Glomerular visceral epithelial cell (primary cell): ENCODE data around the gene GPX4.

Experiments
- DNase-seq: peaks from one replicate; pipeline ENCODE4 v3.0.0-alpha.2; 2016; ENCODE audit errors: extremely low spot score

The GPX4 gene

DNA sequence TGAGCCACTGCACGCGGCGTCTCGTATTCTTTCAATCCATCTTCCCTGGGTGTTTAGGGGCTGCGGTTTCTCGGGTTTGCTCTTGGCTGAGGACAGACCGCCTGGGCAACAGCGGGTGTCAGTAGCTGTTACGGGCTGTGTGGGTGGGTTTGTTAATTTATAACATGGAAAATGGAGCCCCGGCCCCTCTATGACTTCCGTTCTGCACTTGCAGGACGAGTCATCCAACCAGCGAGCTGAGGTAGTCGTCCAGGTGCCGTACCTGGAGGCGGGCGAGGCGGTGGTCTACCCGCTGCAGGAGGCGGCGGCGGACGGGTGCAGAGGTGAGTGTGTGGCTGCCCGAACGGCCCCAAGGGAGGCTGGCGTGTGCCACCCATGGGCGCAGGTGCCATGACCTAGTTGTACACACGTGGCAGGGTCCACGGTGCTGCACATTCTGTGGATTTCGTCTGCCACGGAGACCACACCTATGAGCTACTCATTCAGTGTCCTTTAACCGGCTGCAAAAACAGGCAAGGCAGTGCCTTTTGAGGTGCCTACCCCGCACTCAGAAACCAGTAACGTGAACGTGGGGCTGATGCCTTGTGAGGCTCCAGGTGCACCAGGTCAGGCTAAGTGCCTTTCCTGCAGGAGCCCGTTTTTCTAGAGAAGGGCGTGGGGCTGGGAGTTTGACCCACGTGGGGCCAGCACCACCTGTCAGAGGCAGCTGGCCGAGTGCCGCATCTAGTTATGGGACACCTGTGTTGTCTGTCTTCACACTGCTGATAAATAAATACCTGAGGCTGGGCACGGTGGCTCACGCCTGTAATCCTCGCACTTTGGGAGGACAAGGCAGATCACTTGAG is 19.5 kb upstream of the GPX4 start:
- peak; percentile 68 for DNase-seq

DNA sequence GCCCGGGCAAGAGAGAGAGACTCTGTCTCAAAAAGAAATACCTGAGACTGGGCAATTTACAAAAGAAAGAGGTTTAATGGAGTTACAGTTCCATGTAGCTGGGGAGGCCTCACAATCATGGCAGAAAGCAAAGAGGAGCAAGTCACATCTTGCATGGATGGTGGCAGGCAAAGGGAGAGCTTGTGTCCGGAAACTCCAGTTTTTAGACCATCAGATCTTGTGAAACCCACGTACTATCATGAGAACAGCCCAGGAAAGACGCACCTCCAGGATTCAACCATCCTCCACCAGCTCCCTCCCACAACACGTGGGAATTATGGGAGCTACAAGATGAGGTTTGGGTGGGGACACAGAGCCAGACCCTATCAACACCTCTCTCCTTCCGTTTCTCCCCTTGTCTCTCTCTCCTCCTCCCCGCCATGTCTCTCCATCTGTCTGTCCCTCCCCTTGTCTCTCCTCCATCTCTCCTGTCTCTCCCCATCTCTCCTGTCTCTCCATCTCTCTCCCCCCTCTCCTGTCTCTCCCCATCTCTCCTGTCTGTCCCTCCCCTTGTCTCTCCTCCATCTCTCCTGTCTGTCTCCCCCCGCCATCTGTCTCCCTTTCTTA is 18.6 kb upstream of the GPX4 start:
- no peak for DNase-seq

- DNase-seq, result no peak
These were observed 17.9 kb upstream of the GPX4 start for GRCh38 chr19:1085676-1086442.

- DNase-seq, result no peak
These were observed 17.2 kb upstream of the GPX4 start for GRCh38 chr19:1086613-1087012.

- no peak for DNase-seq
These were observed 15.9 kb upstream of the GPX4 start for GRCh38 chr19:1087813-1088415.

DNA sequence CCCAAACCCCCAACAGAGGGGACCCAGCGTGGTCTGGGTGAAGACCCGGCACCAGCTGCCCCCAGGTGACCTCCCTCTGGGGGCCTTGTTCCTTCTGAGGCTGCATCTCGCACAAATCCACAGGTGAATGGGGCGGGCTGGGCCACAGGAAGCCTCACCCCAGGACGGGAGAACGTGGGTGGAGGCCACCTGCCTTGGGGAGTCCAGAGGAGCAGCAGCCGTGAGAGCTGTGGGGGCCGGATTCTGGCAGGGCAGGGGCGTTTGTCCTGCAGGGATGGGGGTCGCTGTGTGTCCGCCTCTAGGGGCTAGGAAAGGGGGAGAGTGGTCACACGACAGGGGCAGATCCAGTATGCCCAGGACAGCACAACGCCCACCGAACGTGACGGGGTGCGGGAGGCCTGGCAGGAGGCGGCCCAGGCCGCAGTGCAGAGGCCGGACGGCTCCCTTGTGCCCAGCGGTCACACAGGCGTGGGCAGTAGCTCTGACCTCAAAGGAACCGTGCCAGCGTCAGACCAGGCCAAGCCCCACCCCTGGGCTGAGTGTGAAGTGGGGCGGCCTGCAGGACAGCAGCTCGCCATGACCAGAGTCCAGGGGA is 15.3 kb upstream of the GPX4 start:
- DNase-seq, result no peak

DNA sequence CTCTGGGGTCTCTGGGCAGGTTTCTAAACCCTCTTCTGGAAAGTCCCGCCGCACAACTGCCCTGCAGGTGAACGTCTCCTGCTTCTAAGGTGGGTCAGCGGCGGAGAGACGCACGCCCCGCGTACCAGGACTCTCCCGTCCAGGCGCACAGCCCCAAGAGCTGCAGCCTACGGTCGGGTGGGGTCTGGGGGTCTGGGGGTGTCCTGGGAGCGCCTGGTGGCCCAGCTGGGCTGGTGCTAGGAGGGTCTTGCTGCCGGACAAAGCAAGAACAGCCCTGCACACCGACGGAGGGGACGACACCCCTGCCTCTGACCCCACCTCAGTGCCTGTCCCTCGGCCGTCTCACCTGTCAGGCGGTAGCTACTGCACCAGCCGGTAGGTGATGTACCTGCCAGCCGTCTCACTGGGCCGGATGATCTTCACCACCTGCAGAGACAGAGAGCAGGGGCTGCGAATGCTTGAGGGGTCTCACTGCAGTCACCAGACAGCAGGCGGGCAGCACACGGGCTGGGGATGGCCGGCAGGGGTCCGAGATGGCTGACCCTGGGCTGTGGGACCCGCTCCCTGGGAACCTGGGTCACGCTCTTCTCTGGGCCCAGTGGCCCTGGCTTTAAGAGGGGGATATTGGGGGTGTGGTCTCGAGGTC is 14.5 kb upstream of the GPX4 start:
- no peak for DNase-seq

DNA sequence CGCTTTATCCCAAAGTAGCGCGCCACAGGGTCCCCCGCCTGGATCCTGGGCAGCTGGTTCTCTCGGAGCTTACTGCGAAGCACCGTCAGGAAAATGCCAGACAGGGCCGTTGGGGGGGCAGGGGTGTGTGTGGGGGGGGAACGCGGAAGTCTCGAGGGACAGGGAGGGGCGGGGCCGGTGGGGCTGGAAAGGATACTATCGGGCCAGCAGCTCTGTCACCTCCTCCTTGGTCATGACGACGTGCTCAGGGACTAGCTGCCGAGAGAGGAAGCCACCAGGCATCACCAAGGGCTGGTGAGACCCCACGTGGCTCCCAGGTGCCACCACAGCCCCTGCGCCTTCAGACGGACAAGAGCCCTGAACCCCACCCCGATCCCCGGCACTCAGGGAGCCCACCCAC is 13.9 kb upstream of the GPX4 start:
- DNase-seq, result no peak

DNA sequence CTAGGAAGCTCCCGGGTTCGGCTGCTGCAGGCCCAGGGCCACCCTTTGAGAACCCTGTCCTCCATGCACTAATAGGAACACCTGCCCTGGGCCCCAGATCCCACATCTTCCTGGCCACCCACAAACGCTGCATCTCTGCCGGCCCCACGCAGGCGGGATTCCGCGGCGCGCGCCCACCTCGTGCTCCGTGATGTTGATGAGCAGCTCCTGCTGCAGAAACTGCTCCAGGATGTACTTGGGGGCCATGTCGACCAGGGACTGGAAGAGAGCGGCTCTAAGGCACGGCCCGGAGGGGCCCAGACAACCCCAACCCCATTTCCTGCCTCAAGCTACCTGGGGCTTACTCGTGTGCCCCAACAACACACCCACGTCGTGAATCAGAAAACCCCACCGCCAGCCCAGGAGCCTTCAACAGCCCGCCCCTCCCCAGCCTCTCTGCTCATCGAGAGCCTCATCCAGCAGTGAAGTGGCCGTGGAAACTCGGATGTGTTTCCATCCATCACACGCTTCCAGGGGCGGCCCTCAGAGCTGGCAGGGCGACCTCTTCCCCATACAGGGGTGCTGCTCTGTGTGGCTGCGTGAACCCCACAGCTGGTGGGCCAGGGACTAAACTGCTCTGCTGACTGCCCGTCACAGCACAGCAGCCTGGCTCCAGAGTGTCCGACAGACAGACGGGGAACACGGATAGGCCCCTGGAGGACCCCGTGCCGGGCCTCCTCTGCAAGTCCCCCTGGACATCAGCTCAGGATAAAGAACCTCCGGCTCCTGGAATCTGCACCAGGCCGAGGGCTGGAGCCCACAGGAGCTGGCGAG is 12.9 kb upstream of the GPX4 start:
- no peak for DNase-seq

DNA sequence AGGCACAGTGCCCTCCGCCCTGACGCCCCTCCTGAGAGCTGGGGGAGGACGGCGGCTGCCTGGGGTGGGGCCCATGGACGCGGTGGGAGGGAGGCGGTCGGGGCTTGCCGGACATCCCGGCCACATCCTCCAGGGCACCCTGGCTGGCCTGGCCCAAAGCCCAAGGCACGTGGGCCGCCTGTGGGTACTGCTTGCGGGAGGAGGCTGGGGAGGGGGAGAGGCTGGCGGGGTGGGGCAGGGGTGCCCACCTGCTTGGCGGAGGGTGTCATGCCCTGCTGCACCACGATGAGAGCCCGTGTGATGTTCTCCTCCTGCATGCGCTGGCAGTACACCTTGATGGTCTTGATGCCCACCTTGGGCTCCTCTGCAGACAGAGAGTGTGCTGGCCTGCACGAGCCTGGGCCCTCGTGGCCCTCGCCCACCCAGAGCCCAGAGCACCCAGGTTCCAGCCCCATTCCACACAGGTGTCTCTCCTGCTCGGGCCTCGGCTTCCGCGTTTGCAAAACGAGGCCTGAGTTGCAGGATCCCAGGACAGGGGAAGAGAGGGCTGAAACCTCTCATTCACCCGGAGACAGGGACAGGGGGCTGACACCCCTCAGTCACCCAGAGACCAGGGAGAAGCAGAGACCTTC is 12.1 kb upstream of the GPX4 start:
- no peak for DNase-seq

GRCh38 chr19:1093330-1093729 is 10.5 kb upstream of the GPX4 start:
- DNase-seq, result no peak

DNA sequence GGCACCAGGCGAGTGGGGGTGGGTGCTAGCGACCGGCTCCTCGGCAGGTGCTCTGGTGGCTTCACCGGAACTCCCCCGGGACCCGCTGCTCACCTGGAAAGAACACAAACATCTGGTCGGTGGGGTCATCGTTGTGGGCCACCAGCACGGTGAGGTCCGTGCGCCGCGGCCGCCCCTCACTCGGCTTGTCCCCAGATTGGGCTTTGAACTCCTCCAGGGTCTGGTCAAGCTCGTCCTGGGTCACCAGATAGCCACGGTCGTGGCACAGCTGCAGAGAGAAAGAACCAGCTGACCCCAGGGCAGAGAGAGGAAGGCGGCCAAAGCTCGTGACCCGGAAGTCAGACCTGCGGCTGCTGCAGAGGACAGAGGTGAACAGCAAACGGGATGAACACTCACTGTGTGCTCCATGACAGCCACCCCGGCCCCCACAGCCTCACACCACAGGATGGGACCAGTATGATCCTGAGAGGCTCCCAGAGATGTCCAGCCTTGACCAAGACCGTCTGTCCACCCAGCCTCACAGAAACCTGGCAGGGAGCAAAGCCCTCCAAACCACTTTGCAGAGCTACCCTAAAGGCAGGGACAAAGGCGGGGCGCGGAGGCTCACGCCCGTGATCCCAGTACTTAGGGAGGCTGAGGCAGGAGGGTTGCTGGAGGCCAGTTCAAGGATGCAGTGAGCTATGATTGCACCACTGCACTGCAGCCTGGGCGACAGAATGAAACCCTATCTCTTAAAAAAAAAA is 9.8 kb upstream of the GPX4 start:
- no peak for DNase-seq

DNA sequence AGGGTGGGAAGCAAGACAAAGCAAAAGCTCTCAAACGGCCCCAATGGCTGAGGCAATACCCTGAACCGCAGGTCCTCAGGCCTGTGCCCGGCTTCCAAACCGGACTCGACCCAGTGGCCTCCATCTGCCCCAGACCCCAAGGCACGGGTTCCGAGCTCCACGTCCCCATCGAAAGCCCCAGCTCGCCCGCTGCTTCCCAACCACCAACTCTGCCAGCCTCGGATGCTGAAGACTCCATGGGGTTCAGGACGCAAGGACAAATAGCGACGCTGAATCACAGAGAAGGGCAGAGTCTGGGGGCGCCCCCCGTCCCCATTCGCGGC is 9.2 kb upstream of the GPX4 start:
- DNase-seq, result no peak

- DNase-seq, result peak; percentile 98
These were observed 8.7 kb upstream of the GPX4 start, which contains the start of gene POLR2E for GRCh38 chr19:1094978-1095701. Gene POLR2E (minus strand): TSS chr19:1095375. CDS start chr19:1095315, 60 bp downstream.

- DNase-seq, result no peak
These were observed 6.0 kb upstream of the GPX4 start for GRCh38 chr19:1097810-1098176.

DNA sequence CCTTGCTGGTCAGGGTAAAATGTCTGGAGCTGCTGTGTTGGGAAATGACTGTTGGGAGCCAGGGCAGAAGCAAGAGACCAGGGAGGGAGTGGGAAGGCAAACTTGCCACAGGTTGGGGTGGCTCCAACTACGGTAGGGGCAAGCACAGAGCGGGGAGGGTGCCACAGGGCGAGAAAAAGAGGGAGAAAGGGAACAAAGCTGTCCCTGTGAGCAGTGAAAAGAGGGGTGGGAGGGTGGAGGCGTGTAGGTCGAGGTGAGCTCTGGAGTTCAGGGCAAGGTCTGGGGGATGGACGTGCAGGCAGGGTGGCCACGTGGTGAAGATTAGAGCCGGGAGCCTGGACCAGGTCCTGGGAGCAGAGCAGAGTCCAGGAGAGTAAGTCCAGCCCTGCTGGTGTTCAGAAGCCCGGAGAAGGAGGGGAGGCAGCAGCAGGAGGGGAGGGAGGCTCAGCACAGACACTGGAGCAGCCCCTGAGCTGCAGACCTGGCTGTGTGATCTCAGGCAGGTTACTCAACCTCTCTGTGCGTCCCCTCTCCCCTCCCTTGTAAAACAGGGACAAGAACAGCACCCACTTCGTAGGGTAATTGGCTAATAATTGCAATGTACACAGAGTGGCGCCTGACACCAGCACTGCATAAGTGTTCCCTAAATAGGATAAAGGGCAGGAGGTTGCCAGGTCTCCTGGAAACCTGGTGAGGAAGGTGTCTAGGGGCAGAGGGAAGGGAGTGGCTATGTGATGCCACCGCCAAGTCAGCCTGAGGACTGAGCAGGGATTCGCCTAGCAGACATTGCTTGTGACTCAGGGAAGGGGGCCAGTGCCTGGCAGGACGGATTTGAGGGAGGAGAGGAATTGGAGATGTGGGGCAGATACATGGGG is 5.4 kb upstream of the GPX4 start:
- no peak for DNase-seq

- no peak for DNase-seq
These were observed 2.5 kb upstream of the GPX4 start for GRCh38 chr19:1101337-1101698.
